ENCODE results near the gene STXBP6.

STXBP6 gene

GRCh38 chr14:25026476-25027137, 23.3 kb downstream of the STXBP6 start:
- Histone ChIP-seq H3K4me1 (ENCODE audit: control insufficient read depth, low read length) (peaks cover 8% of the 10 kb centered on the region), H3K9me2 (replicated peaks; ENCODE audit: control insufficient read depth, low read length) (no peaks in the 10 kb centered on the region), H3K27me3 (ENCODE audit: control insufficient read depth, low read length) (no peaks in the 10 kb centered on the region), H3K4me3 (ENCODE audit: low read length) (no peak overlapping the region), H3K27ac (ENCODE audit: low read depth, low read length) (no peak overlapping the region), H3K4me2 (ENCODE audit: low read length) (no peak overlapping the region), H3F3A (ENCODE audit: control insufficient read depth, insufficient read depth) (no peaks in the 10 kb centered on the region), H3K36me3 (ENCODE audit: control insufficient read depth, low read length) (no peaks in the 10 kb centered on the region), H3K9me3 (ENCODE audit: control insufficient read depth, insufficient read depth, low read length) (no peaks in the 10 kb centered on the region), H4K20me1 (ENCODE audit: control insufficient read depth, insufficient read depth, low read depth, low read length) (no peaks in the 10 kb centered on the region), H3K79me2 (ENCODE audit: control insufficient read depth, low read length) (no peaks in the 10 kb centered on the region)
- no peak for TF ChIP-seq EZH2phosphoT487 (IDR thresholded peaks at IDR 0.05; ENCODE audit: borderline replicate concordance, low read length)
- TF ChIP-seq CTCF (IDR thresholded peaks at IDR 0.05; ENCODE audit: low read depth, low read length, poor library complexity, severe bottlenecking) = no peak

GRCh38 chr14:25019892-25020291, 30.1 kb downstream of the STXBP6 start:
- Histone ChIP-seq H3K36me3 (ENCODE audit: control insufficient read depth, low read length) (no peaks in the 10 kb centered on the region), H3K79me2 (ENCODE audit: control insufficient read depth, low read length) (no peaks in the 10 kb centered on the region), H4K20me1 (ENCODE audit: control insufficient read depth, insufficient read depth, low read depth, low read length) (no peaks in the 10 kb centered on the region), H3K9me2 (replicated peaks; ENCODE audit: control insufficient read depth, low read length) (no peaks in the 10 kb centered on the region), H3K27ac (ENCODE audit: low read depth, low read length) (no peak overlapping the region), H3K9me3 (ENCODE audit: control insufficient read depth, insufficient read depth, low read length) (no peaks in the 10 kb centered on the region), H3K4me3 (ENCODE audit: low read length) (no peak overlapping the region), H3K4me1 (ENCODE audit: control insufficient read depth, low read length) (no peaks in the 10 kb centered on the region), H3K27me3 (ENCODE audit: control insufficient read depth, low read length) (no peaks in the 10 kb centered on the region), H3F3A (ENCODE audit: control insufficient read depth, insufficient read depth) (no peaks in the 10 kb centered on the region), H3K4me2 (ENCODE audit: low read length) (no peak overlapping the region)
- TF ChIP-seq CTCF (IDR thresholded peaks at IDR 0.05; ENCODE audit: low read depth, low read length, poor library complexity, severe bottlenecking) = no peak
- TF ChIP-seq EZH2phosphoT487 (IDR thresholded peaks at IDR 0.05; ENCODE audit: borderline replicate concordance, low read length) = no peak

- H3K79me2 ChIP-seq (ENCODE audit: control insufficient read depth, low read length) = no peaks in the 10 kb centered on the region
- H3K4me3 ChIP-seq (ENCODE audit: low read length) = no peak overlapping the region
- no peak overlapping the region for H3K27ac ChIP-seq (ENCODE audit: low read depth, low read length)
- no peaks in the 10 kb centered on the region for H3K4me1 ChIP-seq (ENCODE audit: control insufficient read depth, low read length)
- H3K36me3 ChIP-seq (ENCODE audit: control insufficient read depth, low read length) = no peaks in the 10 kb centered on the region
- no peaks in the 10 kb centered on the region for H3K27me3 ChIP-seq (ENCODE audit: control insufficient read depth, low read length)
- no peaks in the 10 kb centered on the region for H3K9me3 ChIP-seq (ENCODE audit: control insufficient read depth, insufficient read depth, low read length)
- H3K9me2 ChIP-seq (replicated peaks; ENCODE audit: control insufficient read depth, low read length) = no peaks in the 10 kb centered on the region
- TF ChIP-seq EZH2phosphoT487 (IDR thresholded peaks at IDR 0.05; ENCODE audit: borderline replicate concordance, low read length) = no peak
- TF ChIP-seq CTCF (IDR thresholded peaks at IDR 0.05; ENCODE audit: low read depth, low read length, poor library complexity, severe bottlenecking) = no peak
- no peak overlapping the region for H3K4me2 ChIP-seq (ENCODE audit: low read length)
- no peaks in the 10 kb centered on the region for H4K20me1 ChIP-seq (ENCODE audit: control insufficient read depth, insufficient read depth, low read depth, low read length)
- no peaks in the 10 kb centered on the region for H3F3A ChIP-seq (ENCODE audit: control insufficient read depth, insufficient read depth)
Observed at GRCh38 chr14:25017562-25017961, 32.4 kb downstream of the STXBP6 start.
